ENCODE data around the gene ALDH3A2.
"Not testable (repeated sequence)": the region's sequence is repeated elsewhere in the genome, so short reads cannot be mapped to it uniquely, and the experiment has no call there.

ALDH3A2 gene

GRCh38 chr17:19650826-19651225 lies 2.3 kb downstream of the ALDH3A2 start:
- no peak for DNase-seq (ENCODE audit: low spot score)

DNA sequence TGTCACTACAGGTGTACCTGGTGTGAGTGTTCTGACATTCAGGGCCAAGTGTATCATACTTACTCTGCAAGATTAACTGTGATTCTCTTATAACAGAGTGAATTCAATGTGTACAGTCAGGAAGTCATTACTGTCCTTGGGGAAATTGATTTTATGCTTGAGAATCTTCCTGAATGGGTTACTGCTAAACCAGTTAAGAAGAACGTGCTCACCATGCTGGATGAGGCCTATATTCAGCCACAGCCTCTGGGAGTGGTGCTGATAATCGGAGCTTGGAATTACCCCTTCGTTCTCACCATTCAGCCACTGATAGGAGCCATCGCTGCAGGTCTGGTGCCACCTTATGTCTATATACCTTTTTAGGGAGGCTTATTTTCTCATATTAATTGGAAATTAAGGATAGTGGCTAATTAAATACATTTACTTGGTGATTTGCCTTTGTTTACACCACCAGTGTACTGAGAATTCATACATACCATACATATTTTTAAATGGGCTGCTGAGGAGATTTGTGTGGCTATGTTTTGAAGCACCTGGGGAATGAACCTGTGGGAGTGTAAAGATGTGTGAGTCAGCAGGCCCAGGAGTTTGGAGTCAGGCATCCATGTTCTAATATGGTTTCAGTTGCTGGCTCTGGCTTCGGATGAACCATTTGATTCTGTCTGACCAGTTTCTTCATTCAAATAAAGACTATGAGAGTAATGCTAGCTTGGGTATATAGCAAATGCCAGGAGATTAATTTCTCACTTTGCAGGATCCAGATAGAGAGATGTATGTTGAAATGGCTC lies 3.1 kb downstream of the ALDH3A2 start:
- no peak for DNase-seq (ENCODE audit: low spot score)

DNA sequence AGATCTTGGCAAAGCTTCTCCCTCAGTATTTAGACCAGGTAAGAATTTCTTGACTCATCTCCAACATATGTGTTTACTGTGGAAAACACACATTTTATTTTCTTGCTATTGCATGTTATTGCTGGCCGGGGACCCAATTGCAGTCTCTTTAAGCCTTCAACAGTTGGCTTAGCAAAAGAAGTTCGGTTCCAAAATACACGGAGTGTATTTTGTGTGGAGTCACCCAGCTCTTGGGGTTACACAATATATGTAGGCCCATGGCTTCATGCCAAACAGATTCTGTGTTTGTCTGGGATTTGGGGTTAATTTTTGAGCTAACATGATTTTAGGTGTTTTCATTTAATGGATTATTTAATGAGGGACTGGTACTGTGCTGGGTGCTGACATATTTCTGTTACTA lies 4.0 kb downstream of the ALDH3A2 start:
- no peak for DNase-seq (ENCODE audit: low spot score)

GRCh38 chr17:19654342-19654886 lies 5.9 kb downstream of the ALDH3A2 start:
- no peak for DNase-seq (ENCODE audit: low spot score)

DNA sequence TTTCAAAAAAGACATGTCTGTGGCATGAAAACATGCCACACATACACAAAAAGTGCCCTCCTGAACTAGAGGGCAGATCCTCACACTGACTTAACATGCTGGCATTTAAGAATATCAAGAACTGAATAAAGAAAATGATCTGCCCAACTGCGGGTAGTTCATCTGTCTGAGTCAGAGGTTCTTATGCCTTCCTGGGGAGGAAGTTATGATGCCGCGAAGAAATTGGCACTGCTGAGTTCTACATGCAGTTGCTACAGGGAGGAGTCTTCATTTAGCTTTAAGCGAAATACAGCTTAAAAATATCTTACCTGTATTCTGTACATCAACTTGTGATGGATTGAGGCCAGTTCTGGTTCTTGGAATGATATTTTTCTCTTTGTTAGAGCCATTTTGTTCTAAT lies 6.3 kb downstream of the ALDH3A2 start:
- DNase-seq (ENCODE audit: low spot score) = no peak

- no peak for DNase-seq (ENCODE audit: low spot score)
These were observed 7.8 kb downstream of the ALDH3A2 start for GRCh38 chr17:19656336-19656735.

GRCh38 chr17:19656851-19657581 lies 8.5 kb downstream of the ALDH3A2 start:
- no peak for DNase-seq (ENCODE audit: low spot score)

DNA sequence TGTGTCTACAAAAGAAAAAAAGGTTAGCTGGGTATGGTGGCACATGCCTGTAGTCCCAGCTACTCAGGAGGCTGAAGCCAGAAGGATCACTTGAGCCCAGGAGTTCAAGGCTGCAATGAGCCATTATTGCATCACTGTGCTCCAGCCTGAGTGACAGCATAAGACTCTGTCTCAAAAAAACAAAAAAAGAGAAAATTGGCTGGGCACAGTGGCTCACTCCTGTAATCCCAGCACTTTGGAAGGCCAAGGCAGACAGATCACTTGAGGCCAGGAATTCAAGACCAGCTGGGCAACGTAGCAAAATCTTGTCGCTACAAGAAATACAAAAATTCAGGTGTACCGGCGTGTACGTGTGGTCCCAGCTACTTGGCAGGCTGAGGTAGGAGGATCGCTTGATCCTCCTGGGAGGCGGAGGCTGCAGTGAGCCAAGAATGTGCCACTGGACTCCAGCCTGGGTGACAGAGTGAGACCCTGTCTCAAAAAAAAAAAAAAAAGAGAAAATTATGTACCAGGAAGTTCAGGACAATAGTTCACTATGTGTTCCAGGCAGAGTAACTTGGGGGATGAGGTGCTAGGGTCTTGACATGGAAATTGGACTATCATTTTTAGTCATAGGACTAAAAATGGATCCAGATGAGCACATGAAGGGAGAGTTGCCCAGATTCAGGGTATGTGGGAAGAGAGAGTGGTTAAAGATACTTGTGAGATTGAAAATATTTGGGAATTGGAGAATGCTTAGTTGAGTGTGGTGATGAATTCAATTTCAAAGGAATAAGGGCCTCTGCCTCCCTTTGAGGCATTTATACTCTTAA lies 11.0 kb downstream of the ALDH3A2 start:
- DNase-seq (ENCODE audit: low spot score) = no peak

DNA sequence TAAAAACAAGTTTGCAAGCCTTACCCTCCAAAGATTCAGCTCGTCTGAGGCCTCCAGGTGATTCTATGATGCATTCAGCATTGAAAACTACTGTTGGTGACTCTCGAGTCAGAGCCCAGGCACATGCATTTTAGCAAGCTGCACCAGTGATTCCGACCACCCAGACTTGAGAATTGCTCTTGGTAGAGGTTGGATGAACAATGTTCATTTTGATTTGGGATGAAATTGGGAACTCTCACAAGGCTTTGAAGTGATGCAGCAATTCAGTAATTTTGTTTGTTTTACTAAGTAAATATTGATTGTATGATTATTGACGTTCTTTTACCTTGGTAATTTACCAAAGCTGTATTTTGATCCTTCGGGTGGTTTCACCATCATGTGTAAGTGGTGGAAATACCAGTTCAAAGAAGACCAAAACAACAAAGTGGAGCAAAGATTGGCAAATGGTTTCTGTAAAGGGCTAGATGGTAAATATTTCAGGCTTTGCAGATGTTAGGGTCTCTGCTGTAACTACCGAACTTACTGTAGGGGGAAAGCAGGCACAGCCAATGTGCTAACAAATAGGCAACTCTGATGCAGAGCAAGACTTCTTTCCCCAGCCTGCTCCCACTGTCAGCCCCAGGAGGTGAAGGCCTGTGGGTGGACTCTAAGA lies 11.8 kb downstream of the ALDH3A2 start:
- no peak for DNase-seq (ENCODE audit: low spot score)

DNA sequence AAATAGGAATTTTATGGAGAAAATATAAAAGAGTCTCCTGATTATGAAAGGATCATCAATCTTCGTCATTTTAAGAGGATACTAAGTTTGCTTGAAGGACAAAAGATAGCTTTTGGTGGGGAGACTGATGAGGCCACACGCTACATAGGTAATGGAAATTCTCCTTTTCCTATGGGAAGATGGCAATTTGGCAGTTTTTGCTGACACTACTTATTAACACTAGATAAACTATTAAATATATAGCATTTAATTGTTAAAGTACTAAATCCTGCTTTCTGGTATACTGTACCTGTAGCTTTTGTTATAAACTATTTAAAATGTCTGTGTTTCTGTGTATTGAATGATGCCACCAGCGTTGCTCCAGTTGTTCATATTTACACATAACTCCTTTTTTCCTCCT lies 12.6 kb downstream of the ALDH3A2 start:
- DNase-seq (ENCODE audit: low spot score) = no peak

- no peak for DNase-seq (ENCODE audit: low spot score)
These were observed 14.5 kb downstream of the ALDH3A2 start for GRCh38 chr17:19663097-19663496.

DNA sequence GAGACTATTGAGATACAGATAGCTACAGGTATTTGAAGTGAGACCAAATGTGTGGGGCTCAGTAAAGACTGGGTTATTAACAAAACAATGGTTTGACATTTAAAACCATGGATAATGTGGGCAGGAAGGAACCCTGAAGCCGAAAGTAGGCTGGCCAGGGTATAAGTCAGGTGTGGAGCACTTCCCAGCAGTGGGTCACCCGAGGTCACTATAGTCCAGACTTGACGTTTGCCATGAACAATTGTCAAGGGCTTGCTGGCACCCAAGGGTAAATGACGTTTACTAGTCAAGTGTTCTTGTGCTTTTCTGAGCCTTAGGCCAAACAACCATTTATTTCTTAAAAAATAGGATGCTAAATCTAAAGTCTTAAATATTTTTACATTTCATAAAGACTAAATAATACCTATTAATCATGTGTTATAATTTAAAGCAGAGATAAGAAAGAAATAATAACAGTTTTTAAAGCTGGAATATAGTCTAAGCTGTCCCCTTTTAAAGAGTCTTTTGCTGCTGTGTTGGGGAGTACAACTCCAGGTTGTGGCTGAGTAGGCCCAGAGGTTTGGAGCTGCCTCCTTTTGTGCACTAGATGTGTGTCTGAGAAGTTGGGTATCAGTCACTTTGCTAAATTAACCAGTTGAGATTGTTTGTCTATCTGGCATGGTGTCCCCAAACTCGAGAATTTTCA lies 15.7 kb downstream of the ALDH3A2 start:
- no peak for DNase-seq (ENCODE audit: low spot score)

GRCh38 chr17:19664821-19665181 lies 16.2 kb downstream of the ALDH3A2 start:
- DNase-seq (ENCODE audit: low spot score) = no peak

DNA sequence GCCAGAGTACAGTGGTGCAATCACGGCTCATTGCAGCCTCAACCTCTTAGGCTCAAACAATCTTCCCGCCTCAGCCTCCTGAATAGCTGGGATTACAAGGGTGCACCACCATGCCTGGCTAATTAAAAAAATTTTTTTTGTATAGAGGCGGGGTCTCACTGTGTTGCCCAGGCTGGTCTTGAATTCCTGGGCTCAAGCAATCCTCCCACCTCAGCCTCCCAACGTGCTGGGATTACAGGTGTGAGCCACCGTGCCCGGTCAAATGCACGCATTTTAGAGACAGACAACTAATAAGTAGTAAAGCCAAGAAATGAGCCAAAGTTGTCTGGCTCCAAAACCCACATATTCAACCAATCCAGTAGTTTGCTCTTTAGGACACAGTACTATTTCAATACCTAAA lies 21.1 kb downstream of the ALDH3A2 start:
- not testable (repeated sequence) for DNase-seq (ENCODE audit: low spot score)

DNA sequence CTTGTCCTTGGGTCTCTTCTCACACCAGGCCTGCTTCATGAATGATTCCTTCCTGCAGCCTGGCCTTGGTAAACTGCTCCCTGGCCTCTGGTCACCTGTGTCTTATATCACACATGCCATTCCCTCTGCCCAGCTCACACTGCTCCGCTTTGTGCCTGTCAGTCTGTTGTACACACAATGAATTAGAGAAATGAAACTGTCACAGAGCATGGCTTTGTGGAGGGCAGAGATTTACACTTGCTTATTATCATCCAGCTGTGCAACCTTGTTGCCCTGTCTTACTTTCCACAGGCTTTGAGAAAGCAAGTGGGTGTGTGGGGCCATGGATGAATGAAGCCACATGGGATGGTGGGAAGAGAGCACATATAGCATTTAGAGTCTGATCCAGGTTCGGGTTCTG lies 22.4 kb downstream of the ALDH3A2 start:
- no peak for DNase-seq (ENCODE audit: low spot score)

GRCh38 chr17:19671433-19671832 lies 22.9 kb downstream of the ALDH3A2 start:
- DNase-seq (ENCODE audit: low spot score) = peak; percentile 37

DNA sequence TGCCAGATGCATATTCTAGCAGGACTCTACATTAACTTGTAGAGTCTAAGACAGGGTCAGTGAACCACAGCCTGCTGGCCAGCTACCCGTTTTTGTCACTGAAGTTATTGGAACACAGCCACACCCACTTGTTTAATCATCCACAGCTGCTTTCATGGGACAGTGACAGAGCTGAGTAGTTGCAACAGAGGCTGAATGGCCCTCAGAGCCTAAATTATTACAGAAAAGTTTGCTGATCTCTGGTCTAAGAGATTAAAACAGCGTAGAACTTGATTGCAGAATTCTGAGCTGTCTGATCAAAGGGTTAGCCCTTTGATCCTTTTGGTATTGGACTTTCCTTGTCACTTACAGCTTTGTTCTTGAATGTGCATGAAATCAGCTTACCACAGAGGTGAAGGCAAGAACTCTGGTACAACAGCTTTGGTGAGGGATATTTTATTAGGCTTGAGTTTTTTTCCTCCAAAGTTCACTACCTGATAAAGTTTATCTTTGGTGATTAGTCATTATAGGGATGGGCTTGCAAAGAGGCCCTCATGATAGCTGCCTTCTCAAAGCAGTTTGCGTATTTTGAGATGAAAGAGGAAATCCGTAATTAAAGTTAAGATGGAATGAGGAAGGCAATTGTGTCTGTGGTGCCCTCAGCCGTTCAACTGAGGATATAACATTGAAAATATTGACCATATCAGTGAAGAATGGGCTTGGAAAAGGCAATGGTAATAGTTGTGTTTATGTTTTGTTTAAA lies 23.6 kb downstream of the ALDH3A2 start:
- DNase-seq (ENCODE audit: low spot score) = peak; percentile 62

GRCh38 chr17:19673623-19674022 lies 25.1 kb downstream of the ALDH3A2 start:
- DNase-seq (ENCODE audit: low spot score) = no peak

DNA sequence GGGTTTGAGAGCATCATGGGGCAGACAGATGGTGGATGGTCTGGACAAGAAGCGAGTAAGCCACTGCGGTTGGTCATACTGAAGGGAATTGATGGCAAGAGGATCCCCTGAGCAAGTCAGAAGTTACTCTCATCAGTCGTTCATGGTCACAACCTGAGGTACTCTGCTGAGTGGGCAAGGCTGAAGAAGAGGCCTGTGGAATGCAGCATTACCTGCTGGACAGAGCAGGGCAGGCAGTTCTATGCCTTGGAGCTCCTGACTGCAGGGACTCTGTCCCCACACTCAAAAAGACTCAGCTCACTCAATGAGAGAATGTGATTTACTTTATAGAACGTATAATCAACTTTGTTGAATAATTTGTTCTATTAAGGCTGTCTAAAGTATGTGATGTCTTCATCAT lies 28.3 kb downstream of the ALDH3A2 start:
- no peak for DNase-seq (ENCODE audit: low spot score)

GRCh38 chr17:19677736-19678379 lies 29.3 kb downstream of the ALDH3A2 start:
- no peak for DNase-seq (ENCODE audit: low spot score)

Measured in AG20443 (cell line).